Suprapubic skin (tissue), 4 donors: ENCODE data around the gene BACH1. TPM values are rescaled to one million over a fixed set of nuclear protein-coding genes. Genes with fewer than 3 reads are reported as not detected.

Experiments
- DNase-seq, 2 donors: peaks; one replicate each; pipeline ENCODE4 v3.0.0-alpha.2; 2019; ENCODE audit warnings: low spot score in 2 of 2
- H3K27ac ChIP-seq: fragments of 200-600 bp; sonication (generic); one replicate; pipeline ENCODE4 v1.5.1; 2019
- H3K27me3 ChIP-seq: fragments of 200-600 bp; sonication (generic); one replicate; pipeline ENCODE4 v1.5.1; 2019
- H3K36me3 ChIP-seq: fragments of 200-600 bp; sonication (generic); one replicate; pipeline ENCODE4 v1.5.1; 2019
- H3K4me1 ChIP-seq: fragments of 200-600 bp; sonication (generic); one replicate; pipeline ENCODE4 v1.5.1; 2019
- H3K4me3 ChIP-seq: fragments of 200-600 bp; sonication (generic); one replicate; pipeline ENCODE4 v1.5.1; 2019; ENCODE audit warnings: mild to moderate bottlenecking
- H3K9me3 ChIP-seq: fragments of 200-600 bp; sonication (generic); one replicate; pipeline ENCODE4 v1.5.1; 2019
- CTCF ChIP-seq, 2 donors: fragments of 200-600 bp in 1 of 2; fragments of 450-650 bp in 1 of 2; sonication (generic) in 1 of 2; IDR thresholded peaks; one replicate each; pipeline ENCODE4 v1.5.1; 2016 to 2019; ENCODE audit warnings: antibody characterized with exemption in 2 of 2, mild to moderate bottlenecking in 1 of 2, moderate library complexity in 1 of 2
- EP300 ChIP-seq: sonication (generic); formaldehyde crosslinking; IDR thresholded peaks from one replicate; pipeline ENCODE4 v1.6.1; 2017; ENCODE audit warnings: antibody characterized with exemption
- POLR2A ChIP-seq, 2 donors: fragments of 450-650 bp; IDR thresholded peaks; one replicate each; pipeline ENCODE4 v1.6.1; 2017; ENCODE audit warnings: antibody characterized with exemption in 2 of 2, mild to moderate bottlenecking in 2 of 2, moderate library complexity in 2 of 2
- POLR2AphosphoS5 ChIP-seq, 3 donors: sonication (generic); formaldehyde crosslinking; IDR thresholded peaks; one replicate each; pipeline ENCODE4 v1.6.1; 2017; ENCODE audit warnings: antibody characterized with exemption in 3 of 3
- WGBS: methylation state at CpG from one replicate; pipeline ENCODE4 v1.1.5; 2018; 5-methylcytosine and 5-hydroxymethylcytosine counted together
- total RNA-seq, 4 donors: library from RNA; depleted of rRNA; stranded (reverse); fragments of >200 nt; gene quantifications; one replicate each; pipeline ENCODE4 v1.1.0, GENCODE V29; 2016

The BACH1 gene
- total RNA-seq, 4 donors from 2014 or later, result 78.7 to 89.6 (median 84.0) TPM

GRCh38 chr21:29257701-29258100 is 41.0 kb upstream of the BACH1 start:
- 91% methylated on average over 2 of the region's 2 CpGs for WGBS
- Histone ChIP-seq H3K9me3 (no peaks in the 10 kb centered on the region), H3K36me3 (no peaks in the 10 kb centered on the region), H3K4me3 (no peak overlapping the region), H3K4me1 (peaks cover 48% of the 10 kb centered on the region), H3K27me3 (no peaks in the 10 kb centered on the region), H3K27ac (no peak overlapping the region)
- no peak for DNase-seq
- TF ChIP-seq POLR2A (IDR thresholded peaks at IDR 0.05) (no peak), POLR2AphosphoS5 (IDR thresholded peaks at IDR 0.05) (no peak), EP300 (no peak), CTCF (IDR thresholded peaks at IDR 0.05) (no peak)

GRCh38 chr21:29258626-29259338 is 39.9 kb upstream of the BACH1 start:
- Histone ChIP-seq H3K27me3 (no peaks in the 10 kb centered on the region), H3K4me3 (no peak overlapping the region), H3K9me3 (no peaks in the 10 kb centered on the region), H3K4me1 (peaks cover 48% of the 10 kb centered on the region), H3K27ac (no peak overlapping the region), H3K36me3 (no peaks in the 10 kb centered on the region)
- no peak for DNase-seq
- WGBS, result 24% methylated on average over 5 of the region's 5 CpGs
- TF ChIP-seq CTCF (IDR thresholded peaks at IDR 0.05), result no peak
- no peak for TF ChIP-seq POLR2A (IDR thresholded peaks at IDR 0.05)
- no peak for TF ChIP-seq EP300
- TF ChIP-seq POLR2AphosphoS5 (IDR thresholded peaks at IDR 0.05), result no peak

GRCh38 chr21:29260461-29260860 is 38.3 kb upstream of the BACH1 start:
- DNase-seq, result no peak
- 79% methylated on average over 2 of the region's 2 CpGs for WGBS
- no peak overlapping the region for H3K27ac ChIP-seq
- no peak overlapping the region for H3K4me3 ChIP-seq
- no peaks in the 10 kb centered on the region for H3K9me3 ChIP-seq
- H3K4me1 ChIP-seq, result peaks cover 48% of the 10 kb centered on the region
- no peaks in the 10 kb centered on the region for H3K27me3 ChIP-seq
- no peak for TF ChIP-seq CTCF (IDR thresholded peaks at IDR 0.05)
- no peak for TF ChIP-seq POLR2A (IDR thresholded peaks at IDR 0.05)
- TF ChIP-seq POLR2AphosphoS5 (IDR thresholded peaks at IDR 0.05), result no peak
- H3K36me3 ChIP-seq, result no peaks in the 10 kb centered on the region

GRCh38 chr21:29261555-29262540 is 36.9 kb upstream of the BACH1 start:
- WGBS, result 59% methylated on average over 7 of the region's 7 CpGs
- TF ChIP-seq CTCF (IDR thresholded peaks at IDR 0.05), result no peak
- no peak for TF ChIP-seq EP300
- no peak for TF ChIP-seq POLR2AphosphoS5 (IDR thresholded peaks at IDR 0.05)
- no peak for TF ChIP-seq POLR2A (IDR thresholded peaks at IDR 0.05)
- H3K9me3 ChIP-seq, result no peaks in the 10 kb centered on the region
- H3K4me1 ChIP-seq, result peaks cover 42% of the 10 kb centered on the region
- no peak overlapping the region for H3K4me3 ChIP-seq
- no peaks in the 10 kb centered on the region for H3K36me3 ChIP-seq
- H3K27me3 ChIP-seq, result no peaks in the 10 kb centered on the region
- no peak for DNase-seq
- peak overlapping the region; percentile 65 for H3K27ac ChIP-seq

- Histone ChIP-seq H3K36me3 (no peaks in the 10 kb centered on the region), H3K9me3 (no peaks in the 10 kb centered on the region), H3K27me3 (no peaks in the 10 kb centered on the region), H3K27ac (no peak overlapping the region), H3K4me3 (no peak overlapping the region), H3K4me1 (peaks cover 24% of the 10 kb centered on the region)
- TF ChIP-seq EP300 (no peak), POLR2AphosphoS5 (IDR thresholded peaks at IDR 0.05) (no peak), CTCF (IDR thresholded peaks at IDR 0.05) (no peak), POLR2A (IDR thresholded peaks at IDR 0.05) (no peak)
- WGBS, result 33% methylated on average over 1 of the region's 1 CpG
- no peak for DNase-seq
Observed at GRCh38 chr21:29264721-29265120, 34.0 kb upstream of the BACH1 start.
